ENCODE results near the gene OR2B6. TPM values are rescaled to one million over a fixed set of nuclear protein-coding genes. Genes with fewer than 3 reads are reported as not detected.

Gene OR2B6
- total and polyA plus RNA-seq, 8 donors: not detected

GRCh38 chr6:28000351-28001045 lies 43.5 kb downstream of the OR2B6 start:
- intact Hi-C loops (cut with DNase I; ENCODE audit: low total_unique reads): no loop called here

GRCh38 chr6:28001351-28001750 lies 44.3 kb downstream of the OR2B6 start:
- 32 to 56% (median 39%) methylated on average over 15 of the region's 15 CpGs for WGBS, 5 donors
- H3K27me3 ChIP-seq: peaks cover 0 to 34% (median 3%) of the 10 kb centered on the region in 3 donors
- no peaks in the 10 kb centered on the region for H3K9me3 ChIP-seq

More at GRCh38 chr6:28000351-28001045, 43.5 kb downstream of the OR2B6 start:
- Histone ChIP-seq H3K27ac (no peak overlapping the region), H3K9me3 (no peaks in the 10 kb centered on the region), H3K27me3 (peaks cover 0 to 34% (median 3%) of the 10 kb centered on the region in 3 donors), H3K4me3 (no peak overlapping the region), H3K36me3 (no peaks in the 10 kb centered on the region), H3K4me1 (no peaks in the 10 kb centered on the region)
- DNase-seq: no peak
- WGBS, 5 donors: 85 to 93% (median 87%) methylated on average over 15 of the region's 15 CpGs
- TF ChIP-seq CTCF (IDR thresholded peaks at IDR 0.05): no peak
- no peak for TF ChIP-seq POLR2A (IDR thresholded peaks at IDR 0.05)
- no peak for TF ChIP-seq EP300 (IDR thresholded peaks at IDR 0.05)
- TF ChIP-seq POLR2AphosphoS5 (IDR thresholded peaks at IDR 0.05): no peak

GRCh38 chr6:28001751-28002150 lies 44.7 kb downstream of the OR2B6 start:
- intact Hi-C loops (cut with DNase I; ENCODE audit: low total_unique reads): no loop called here
- no peak for DNase-seq
- 50 to 79% (median 62%) methylated on average over 5 of the region's 5 CpGs for WGBS, 5 donors
- peaks cover 0 to 34% (median 3%) of the 10 kb centered on the region in 3 donors for H3K27me3 ChIP-seq
- TF ChIP-seq EP300 (IDR thresholded peaks at IDR 0.05): no peak
- TF ChIP-seq POLR2AphosphoS5 (IDR thresholded peaks at IDR 0.05): no peak
- no peak for TF ChIP-seq CTCF (IDR thresholded peaks at IDR 0.05)
- TF ChIP-seq POLR2A (IDR thresholded peaks at IDR 0.05): no peak
- no peaks in the 10 kb centered on the region for H3K9me3 ChIP-seq
- no peaks in the 10 kb centered on the region for H3K36me3 ChIP-seq
- H3K4me3 ChIP-seq: no peak overlapping the region
- H3K27ac ChIP-seq: no peak overlapping the region
- no peaks in the 10 kb centered on the region for H3K4me1 ChIP-seq

More at GRCh38 chr6:28001351-28001750, 44.3 kb downstream of the OR2B6 start:
- no peak for TF ChIP-seq CTCF (IDR thresholded peaks at IDR 0.05)
- no peak for TF ChIP-seq EP300 (IDR thresholded peaks at IDR 0.05)
- TF ChIP-seq POLR2AphosphoS5 (IDR thresholded peaks at IDR 0.05): no peak
- TF ChIP-seq POLR2A (IDR thresholded peaks at IDR 0.05): no peak
- Histone ChIP-seq H3K27ac (no peak overlapping the region), H3K36me3 (no peaks in the 10 kb centered on the region), H3K4me3 (no peak overlapping the region), H3K4me1 (no peaks in the 10 kb centered on the region)
- intact Hi-C loops (cut with DNase I; ENCODE audit: low total_unique reads): no loop called here
- no peak for DNase-seq

GRCh38 chr6:28002161-28002560 lies 45.1 kb downstream of the OR2B6 start:
- 82 to 91% (median 85%) methylated on average over 4 to 5 of the region's 5 CpGs for WGBS, 5 donors
- TF ChIP-seq CTCF (IDR thresholded peaks at IDR 0.05) (no peak), POLR2A (IDR thresholded peaks at IDR 0.05) (no peak), POLR2AphosphoS5 (IDR thresholded peaks at IDR 0.05) (no peak), EP300 (IDR thresholded peaks at IDR 0.05) (no peak)
- H3K9me3 ChIP-seq: no peaks in the 10 kb centered on the region
- no peak overlapping the region for H3K27ac ChIP-seq
- intact Hi-C loops (cut with DNase I; ENCODE audit: low total_unique reads): no loop called here
- no peak overlapping the region for H3K4me3 ChIP-seq
- no peak for DNase-seq
- no peaks in the 10 kb centered on the region for H3K4me1 ChIP-seq
- H3K36me3 ChIP-seq: no peaks in the 10 kb centered on the region
- peaks cover 0 to 34% (median 3%) of the 10 kb centered on the region in 3 donors for H3K27me3 ChIP-seq

Measured in stomach (tissue), 9 donors.